HG02884 (cell line): ENCODE results near the gene SOX18.

Source experiments
- ATAC-seq: cut with Tn5 transposase; IDR thresholded peaks from one replicate; pipeline ENCODE4 v1.9.1; 2021; ENCODE audit warnings: mild to moderate bottlenecking, moderate library complexity; ENCODE audit not compliant: unreplicated experiment

SOX18 gene

DNA sequence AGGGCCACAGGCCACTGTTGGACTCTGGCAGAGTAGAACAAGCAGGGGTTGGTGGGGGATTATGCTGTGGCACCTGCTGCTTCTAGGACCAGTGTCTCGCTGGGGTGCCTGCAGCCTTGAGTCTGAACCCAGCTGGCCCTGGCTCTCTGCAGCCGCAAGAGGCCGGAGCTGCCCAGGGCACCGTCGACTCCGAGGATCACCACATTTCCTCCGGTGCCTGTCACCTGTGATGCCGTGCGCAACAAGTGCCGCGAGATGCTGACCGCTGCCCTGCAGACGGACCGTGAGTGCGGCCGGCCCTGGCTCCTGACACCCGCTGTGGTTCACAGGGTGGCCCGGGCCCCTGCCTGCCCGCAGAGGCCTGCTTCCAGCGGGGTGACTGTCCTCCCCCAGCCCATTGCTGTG lies 19.8 kb upstream of the SOX18 start:
- no peak for ATAC-seq

DNA sequence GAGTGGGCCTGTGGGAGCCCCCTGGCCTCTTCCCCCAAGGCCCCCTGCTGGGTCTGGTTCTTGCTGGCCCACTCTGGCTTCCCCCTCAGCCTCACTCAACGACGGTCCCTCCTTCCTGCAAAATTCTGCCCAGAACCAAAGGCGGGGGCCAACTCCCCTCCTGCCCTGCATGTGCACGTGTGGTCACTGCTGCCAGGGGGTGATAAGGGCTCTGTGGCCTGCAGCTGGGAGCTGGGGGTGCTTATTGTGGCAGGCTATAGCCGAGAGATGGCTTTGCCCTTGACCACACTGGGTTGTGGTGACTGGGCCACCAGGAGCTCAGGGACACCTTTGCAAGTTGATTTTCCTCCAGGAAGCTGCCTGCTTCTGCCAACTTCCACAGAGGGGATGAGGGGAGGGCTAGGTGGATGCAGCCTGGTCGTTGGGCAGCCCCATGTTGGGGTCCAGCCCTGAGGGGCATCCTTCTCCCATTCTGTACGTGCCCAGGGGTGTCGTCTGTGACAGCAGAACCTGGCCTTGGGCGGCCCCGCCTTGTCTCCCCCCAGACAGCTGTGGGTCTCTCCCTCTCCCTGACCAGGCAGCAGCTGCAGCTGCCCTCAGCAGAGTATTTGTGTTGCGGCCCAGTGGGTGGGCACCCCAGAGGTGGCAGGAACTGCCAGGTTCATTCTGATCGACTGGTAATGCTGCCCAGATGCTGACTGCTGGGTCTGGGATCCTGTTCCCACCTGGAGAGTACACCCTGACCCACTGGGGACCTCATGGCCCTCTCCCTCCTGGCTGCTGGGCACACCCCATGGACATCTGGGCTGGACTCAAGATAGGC lies 19.2 kb upstream of the SOX18 start:
- no peak for ATAC-seq

DNA sequence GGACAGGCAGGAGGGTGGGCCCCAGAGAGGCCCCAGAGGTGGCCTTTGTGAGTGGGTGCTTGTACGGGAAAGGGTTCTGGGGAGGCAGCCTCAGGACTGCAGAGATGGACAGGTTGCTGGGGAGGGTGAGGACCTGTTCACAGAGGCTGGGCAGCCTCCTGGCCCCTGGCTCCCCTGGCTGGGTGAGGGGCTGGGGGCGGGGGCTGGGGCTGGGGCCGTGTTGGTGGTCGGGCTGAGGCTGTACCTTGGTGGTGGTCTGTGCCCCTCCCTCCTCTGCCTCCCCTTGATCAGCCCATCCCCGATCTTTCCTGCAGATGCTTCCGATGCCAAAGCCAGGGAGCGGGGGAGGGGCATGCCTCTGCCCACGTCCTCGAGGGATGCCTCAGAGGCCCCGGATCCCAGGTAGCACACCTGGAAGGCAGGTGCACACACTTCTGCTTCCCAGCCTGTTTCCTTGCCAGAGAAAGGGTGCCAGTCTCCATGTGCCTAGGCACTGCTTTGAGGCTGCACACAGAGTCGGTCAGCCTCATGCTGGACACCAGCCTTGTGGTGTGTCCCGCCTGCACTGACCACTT lies 18.4 kb upstream of the SOX18 start:
- ATAC-seq = no peak

DNA sequence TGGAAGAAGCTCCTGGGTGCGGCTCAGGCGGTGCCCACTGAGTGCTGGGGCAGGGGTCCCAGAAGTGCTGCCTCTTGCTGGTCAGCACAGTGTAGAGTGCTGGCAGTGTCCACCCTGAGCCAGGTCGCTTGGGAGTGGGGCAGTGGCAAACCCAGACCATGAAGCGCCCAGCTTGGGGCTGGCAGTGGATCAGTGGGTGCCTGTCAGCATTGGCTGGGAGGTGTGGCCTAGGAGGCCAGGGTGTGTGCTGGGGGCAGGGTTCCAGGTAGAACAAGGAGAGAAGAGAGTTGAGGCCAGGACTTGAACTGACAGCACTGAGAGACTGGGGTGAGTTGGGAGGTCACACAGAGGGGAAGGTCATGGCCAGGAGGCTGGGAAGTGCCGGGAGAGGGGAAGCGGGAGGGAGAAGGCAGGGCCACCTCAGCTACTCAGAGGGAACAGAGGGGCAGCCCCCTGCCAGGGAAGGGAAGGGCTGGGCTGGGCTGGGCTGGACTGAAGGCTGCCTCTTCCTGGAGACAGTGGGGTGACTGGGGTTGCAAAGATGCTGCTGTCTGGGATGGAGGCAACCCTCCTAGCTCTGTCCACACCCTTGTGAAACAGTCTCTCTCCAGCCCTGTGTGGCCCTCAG lies 17.7 kb upstream of the SOX18 start:
- ATAC-seq = no peak

DNA sequence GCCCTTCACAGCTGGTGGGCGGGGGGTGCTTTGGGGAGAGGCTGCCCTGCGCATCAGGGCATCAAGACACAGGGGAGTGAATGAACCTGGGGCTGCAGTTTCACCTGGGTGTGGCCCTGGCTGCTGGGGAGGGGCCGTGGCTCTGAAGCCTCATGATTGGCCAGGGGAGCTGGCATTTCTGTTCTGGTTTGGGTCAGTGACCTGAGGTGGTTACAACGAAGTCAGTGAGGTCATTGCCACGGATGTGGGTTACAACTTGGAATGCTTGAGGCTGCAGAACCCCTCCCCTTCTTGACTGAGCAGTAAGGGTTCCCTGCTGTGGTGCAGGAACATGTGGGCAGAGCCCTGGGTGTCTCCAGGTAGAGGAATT lies 16.5 kb upstream of the SOX18 start:
- ATAC-seq = no peak

DNA sequence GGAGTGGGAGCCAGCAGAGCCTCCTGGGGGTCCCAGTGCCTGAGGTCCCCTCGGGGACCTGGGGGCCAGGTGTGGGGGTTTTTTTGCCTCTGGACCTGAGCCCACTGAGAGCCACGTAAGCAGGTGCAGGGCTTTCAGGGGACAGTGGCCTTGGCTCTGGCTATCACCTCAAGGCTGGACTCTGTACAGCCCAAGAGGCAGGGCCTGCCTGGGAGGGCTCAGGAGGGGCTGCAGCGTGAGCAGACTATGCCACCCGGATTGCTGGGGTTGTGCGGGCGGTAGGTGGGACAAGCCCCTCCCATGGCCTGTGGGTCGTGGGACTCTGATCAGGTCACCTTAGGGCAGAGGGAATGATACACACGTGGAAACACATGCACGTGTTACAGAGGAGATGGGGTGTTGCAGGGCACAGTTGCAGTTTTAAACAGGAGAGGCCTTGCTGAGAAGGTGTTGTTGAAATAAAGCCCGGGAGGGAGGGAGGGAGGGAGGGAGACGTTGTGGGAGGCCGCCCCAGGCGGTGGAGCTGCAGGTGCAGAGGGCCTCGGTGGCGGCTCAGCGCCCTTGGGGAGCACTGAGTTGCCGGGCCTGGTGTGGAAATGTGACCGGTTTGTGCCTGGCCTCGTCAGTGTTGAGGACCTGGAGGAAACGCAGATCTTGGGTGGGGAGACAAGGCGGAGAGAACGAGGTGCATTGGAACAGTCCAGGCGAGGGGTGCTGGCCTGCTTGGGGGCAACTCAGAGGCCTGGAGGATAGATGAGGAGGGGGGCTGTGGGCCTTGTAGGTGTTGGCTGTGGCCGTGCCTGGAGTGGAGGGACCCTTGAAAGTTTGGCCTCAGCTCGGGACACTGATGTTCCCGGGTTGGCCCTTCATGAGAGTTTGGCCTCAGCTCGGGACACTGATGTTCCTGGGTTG lies 15.9 kb upstream of the SOX18 start:
- no peak for ATAC-seq

DNA sequence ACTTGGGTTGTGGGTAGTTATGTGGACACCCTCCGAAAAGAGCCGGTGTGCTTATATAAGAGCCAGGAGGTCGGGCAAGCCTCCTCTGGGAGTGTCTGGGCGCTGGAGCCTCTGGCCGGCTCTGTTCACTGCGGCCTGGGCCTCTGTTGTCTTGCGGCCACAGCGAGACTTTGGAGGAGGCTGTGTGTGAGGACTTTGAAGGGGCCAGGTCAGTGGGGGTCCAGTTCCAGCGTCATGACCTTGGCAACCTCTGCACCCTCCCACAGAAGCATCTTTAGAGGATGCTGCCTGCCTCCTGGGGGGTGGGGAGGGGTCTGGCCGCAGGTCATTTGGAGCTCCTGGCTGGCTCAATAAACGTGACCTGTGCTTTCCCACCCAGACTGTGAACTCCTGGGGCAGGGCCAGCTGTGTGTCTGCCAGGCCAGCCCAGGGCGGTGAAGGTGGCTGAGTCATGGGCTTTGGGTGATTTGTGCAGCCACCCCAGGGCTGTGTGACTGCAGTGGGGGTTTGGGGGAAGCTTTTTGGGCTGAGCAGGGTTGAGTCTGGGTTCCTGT lies 14.8 kb upstream of the SOX18 start:
- no peak for ATAC-seq

DNA sequence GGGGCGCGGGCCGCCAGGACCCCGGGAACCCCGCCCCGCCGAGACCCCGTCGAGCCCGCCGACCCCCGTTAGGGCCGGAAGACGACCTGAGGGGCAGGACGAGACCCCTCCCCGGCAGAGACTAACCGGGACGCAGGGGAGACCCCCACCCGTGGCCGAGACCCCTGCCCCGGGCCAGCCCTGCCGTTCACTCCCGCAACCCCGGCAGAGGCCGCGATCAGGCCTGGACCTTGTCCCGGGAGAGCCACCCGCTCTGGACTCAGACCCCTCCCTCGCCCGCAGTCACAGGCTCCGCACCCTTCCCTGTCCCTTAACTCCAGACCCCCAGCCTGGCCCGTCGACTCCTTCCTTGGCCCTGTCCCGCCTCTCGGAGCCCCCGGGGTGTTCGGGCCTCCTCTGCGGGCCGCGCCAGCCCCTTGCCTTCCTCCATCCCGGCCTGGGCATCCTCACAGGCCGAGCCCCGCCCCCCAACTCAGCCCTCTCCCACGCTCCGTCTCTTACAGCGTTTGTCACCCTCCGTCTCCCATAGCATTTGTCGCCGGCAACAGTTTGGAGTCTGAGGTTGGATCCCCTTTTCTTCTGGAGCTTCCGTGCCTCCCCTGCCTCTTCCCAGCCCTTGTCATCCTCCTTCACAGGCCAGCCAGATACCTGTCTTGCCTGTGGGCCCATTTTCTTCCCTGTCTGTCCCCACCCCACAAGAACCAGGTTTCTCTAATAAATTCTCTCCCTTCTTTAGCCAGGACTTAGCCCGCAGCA lies 14.1 kb upstream of the SOX18 start:
- ATAC-seq = no peak

DNA sequence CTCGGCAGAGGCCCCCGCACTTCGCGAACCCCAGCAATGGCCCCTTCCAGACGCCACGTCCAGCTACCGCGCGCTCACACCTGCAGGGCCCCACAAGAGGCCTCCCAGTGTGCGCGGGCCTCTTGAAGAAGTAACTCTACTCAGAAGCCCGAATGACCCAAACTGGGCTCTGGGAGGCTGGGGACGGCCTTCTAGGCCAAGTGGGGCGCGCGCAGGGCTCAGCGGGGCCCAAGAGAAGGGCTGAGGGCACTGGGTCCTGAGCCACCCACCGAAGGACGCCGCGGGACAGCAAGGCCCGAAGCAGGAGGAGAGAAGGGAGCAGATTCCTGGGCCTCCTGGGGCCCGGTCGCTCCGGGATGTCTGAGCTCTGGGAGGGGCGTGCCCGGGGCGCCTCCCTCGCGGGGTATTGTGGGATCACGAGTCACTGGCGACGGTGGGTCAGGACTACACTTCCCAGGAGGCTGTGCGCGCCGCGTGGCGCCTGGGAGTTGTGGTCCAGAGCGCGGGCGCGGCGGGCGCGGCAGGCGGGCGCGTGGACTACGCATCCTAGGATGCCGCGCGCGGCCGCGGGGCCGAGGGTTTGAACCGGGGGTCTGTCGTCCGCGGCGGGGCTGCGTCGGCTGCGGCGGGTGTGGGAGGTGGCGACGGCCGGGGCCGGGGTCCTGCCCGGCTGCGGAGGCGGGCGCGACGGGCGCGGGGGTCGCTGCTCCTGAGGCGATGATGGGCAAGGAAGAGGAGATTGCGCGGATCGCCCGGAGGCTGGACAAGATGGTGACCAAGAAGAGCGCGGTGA lies 13.4 kb upstream of the SOX18 start, which contains the start of gene TCEA2:
TSS of gene TCEA2 (plus strand) at position 603 of the 793 bp plus-strand sequence. CDS start at position 718, 115 bp downstream.
- ATAC-seq = peak; percentile 70

DNA sequence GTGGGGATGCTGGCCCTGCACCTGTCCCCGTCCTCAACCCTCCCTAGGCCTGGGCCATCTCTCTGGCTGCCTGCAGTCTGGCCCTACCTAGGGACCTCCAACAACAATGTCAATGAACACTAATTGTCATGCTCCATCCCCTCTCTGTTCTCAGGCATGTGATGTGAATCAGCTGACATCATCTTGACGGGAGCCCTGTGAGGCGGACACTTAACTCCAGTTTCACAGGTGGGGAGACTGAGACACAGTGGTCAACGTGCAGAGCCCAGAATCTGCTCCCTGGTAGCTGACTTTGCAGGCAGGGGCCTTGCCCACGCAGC lies 12.8 kb upstream of the SOX18 start:
- ATAC-seq = no peak

DNA sequence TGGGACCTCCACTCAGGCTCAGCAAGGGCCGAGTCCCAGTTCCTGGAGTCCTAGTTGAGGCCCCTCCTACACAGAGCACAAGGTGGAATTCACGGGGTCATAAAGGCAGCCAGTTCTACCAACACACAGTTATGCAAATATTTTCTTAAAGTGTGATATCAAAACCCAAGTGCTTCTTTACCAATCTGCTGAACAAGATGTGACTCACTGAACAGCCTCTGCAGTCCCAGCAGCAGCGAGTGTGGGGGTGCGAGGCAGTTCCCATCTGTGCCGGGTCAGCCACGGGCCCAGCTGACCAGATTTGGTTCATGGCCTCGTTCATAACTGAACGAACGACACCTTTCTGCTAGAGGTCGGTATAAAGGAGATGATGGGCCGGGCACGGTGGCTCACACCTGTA lies 9.1 kb upstream of the SOX18 start:
- no peak for ATAC-seq

DNA sequence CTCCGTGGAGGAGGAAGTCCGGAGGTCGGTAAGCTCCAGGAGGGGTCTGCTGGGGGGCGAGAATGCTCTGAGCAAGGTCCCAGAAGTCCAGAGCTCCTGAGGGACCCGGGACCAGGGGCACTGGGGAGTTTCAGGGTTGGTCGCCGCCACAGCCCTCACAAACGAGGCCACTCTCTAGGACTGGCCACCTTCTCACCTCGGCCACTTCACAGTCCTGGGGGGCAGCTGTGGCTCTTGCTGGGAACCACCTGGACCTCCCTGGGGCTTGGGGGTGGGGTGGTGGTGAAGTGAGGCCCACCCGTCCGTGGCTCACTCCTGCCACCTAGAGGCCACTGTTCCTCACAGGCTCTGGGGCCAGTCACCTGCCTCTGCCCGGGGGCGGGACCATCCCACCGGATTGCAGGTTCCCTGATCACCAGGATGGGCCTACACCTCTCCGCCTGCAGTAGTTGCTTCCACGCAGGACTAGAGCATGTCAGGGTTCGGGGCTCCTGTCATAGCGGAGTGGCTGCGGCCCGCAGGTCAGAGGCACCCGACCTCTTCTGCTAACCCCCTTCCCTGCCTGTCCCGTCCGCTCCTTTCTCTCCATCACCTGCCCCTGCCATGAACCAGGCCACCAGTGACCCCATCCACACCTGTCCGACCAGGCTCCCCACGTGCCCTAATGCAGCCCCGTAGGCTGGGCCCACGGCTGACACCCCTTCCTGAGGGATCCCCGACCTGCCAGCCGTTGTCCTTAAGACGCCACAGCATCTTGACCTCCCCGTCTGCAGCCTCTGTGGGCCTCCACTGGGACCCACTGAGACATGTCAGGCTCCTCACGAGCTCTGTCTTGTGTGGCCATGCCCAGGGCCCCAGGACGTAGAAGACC lies 8.4 kb upstream of the SOX18 start:
- ATAC-seq = no peak

DNA sequence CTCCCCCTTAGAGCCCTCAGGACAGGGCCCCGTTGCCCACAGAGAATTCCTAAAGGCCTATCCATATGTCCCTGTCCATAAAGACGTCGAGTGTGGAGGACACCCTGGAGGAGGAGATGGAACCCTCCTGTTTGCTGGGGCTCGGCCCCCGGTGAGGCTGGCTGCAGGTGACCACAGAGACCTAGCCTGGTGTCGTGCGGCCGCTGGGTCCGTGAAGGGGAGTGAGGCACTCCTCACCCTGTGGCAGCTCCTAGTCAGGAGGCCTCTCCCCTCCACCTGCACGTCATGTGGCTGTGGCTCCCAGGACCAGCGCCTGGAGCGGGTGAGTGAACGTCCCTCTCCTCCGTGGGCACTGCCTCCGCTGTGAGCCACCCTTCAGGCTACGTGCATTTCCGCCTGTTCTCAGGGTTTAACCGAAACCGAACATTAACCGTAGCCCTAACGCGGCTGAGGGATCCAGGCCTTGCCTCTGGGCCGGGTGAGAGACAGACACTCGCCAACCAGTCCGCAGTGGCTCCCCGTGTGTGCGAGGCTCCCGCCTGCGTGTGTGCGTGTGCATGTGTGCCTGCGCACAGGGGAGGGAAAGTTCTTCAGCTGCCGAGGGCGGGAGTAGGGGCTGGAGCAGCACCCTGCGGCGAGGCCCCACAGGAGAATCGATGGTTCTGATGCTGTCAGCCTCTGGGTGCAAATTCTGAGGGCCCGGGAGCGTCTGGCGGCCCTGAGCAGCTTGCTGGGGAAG lies 7.6 kb upstream of the SOX18 start:
- ATAC-seq = no peak

DNA sequence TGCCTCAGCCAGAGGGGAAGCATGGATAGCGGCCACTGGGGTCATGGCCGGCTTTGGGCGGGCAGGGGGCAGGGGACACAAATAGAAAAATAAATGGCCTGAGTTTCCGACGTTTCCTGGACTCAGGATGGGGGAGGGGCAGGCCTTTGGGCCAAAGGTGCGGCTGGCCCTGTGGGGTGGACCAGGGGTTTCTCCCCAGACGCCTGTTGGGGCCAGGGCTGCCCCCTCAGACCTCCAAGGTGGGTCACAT lies 7.1 kb upstream of the SOX18 start:
- no peak for ATAC-seq

DNA sequence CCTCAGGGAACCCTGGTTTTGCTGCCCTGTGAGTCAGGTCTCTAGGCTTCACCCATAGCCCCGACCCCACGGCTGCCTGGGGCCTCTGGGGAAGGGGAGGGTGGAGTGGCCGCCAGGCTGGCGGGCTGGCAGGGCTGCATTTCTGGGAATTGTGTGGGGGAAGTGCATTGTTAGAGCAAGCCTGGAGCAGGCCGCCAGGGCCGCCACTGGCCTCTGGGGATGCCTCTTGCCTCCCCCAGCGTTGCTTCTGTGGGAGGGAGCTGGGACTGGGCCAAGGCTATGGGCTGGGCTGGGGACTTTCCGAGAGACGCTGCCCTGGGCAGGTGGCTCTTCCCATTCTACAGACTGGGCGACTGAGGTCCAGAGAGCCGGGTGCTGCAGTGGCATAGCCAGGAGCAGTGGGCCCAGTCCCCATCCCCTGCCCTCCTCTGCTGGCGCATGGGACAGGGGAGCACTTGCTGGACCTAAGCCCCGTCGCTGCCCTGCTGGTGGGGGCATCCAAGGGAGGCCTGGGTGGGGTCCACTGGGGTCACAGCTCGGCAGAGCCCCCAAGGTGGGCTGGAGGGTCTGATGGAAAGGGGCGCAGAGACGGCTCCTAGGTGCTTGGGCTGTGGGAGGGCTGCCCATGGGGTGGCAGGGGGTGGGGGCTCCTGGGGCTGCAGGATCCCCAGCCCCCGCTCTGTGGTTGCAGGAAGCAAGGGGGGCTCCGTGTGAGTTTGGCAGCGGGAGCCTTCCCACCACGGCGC lies 6.6 kb upstream of the SOX18 start:
- ATAC-seq = no peak

DNA sequence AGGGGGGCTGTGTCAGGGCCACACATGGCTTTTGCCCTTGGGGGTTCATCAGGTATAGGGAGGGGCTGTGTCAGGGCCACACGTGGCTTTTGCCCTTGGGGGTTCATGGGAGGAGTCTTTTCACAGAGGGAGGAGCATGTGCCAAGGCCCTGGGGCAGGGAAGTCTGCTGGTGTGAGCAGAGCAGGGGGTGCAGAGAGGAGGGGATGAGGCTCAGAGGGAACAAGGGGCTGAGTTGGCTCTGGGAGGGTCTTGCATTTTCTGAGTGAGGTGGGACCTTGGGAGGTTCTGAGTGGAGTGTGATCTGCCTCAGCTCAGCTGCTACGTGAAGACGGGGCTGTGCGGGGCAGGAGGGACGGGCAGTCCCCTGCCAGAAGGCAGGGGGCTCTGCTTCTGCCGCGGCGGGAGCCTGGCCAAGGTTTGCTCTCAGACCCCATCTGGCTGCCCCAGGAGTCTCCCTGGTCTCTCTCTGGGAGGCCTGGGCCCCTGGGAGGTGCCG lies 6.0 kb upstream of the SOX18 start:
- ATAC-seq = no peak
